ENCODE results near the gene C16orf92. TPM values are rescaled to one million over a fixed set of nuclear protein-coding genes. Genes with fewer than 3 reads are reported as not detected.

C16orf92 gene
- polyA plus RNA-seq, 1 donor from 2014 or later: not detected

- H3F3A ChIP-seq (ENCODE audit: insufficient read depth, low read length, poor library complexity, severe bottlenecking): no peaks in the 10 kb centered on the region
- H3K9me2 ChIP-seq (ENCODE audit: insufficient read depth, low read length): no peaks in the 10 kb centered on the region
- peaks cover 11% of the 10 kb centered on the region for H3K79me2 ChIP-seq (replicated peaks; ENCODE audit: insufficient read depth, low read length)
- no peak overlapping the region for H3K9ac ChIP-seq (ENCODE audit: low read length)
- H3K36me3 ChIP-seq (ENCODE audit: insufficient read depth, low read length): no peaks in the 10 kb centered on the region
- no peak overlapping the region for H3K4me3 ChIP-seq (ENCODE audit: low read length)
- no peak overlapping the region for H2AFZ ChIP-seq (ENCODE audit: low read depth, low read length)
- no peak overlapping the region for H3K27ac ChIP-seq (ENCODE audit: low read length)
- no peaks in the 10 kb centered on the region for H3K27me3 ChIP-seq (ENCODE audit: insufficient read depth, low read depth, low read length)
- H3K9me3 ChIP-seq (ENCODE audit: low read length): no peaks in the 10 kb centered on the region
- TF ChIP-seq MXI1 (conservative IDR thresholded peaks at IDR 0.05; ENCODE audit: poor library complexity, severe bottlenecking) (no peak), TAF1 (IDR thresholded peaks at IDR 0.05; ENCODE audit: low read depth) (no peak), REST (IDR thresholded peaks at IDR 0.05; ENCODE audit: borderline replicate concordance) (no peak), SMC3 (conservative IDR thresholded peaks at IDR 0.05; ENCODE audit: poor library complexity) (no peak), POLR2AphosphoS5 (IDR thresholded peaks at IDR 0.05) (no peak), RAD21 (conservative IDR thresholded peaks at IDR 0.05) (no peak)
- no peak overlapping the region for H3K4me2 ChIP-seq (ENCODE audit: low read length)
- no peaks in the 10 kb centered on the region for H4K20me1 ChIP-seq (ENCODE audit: insufficient read depth)
Measured at GRCh38 chr16:30068333-30068732, 45.3 kb downstream of the C16orf92 start.

- Histone ChIP-seq H3K79me2 (replicated peaks; ENCODE audit: insufficient read depth, low read length) (peaks cover 11% of the 10 kb centered on the region), H3K4me2 (ENCODE audit: low read length) (no peak overlapping the region), H3K9ac (ENCODE audit: low read length) (no peak overlapping the region), H2AFZ (ENCODE audit: low read depth, low read length) (no peak overlapping the region), H3F3A (ENCODE audit: insufficient read depth, low read length, poor library complexity, severe bottlenecking) (no peaks in the 10 kb centered on the region), H3K36me3 (ENCODE audit: insufficient read depth, low read length) (no peaks in the 10 kb centered on the region), H3K27ac (ENCODE audit: low read length) (no peak overlapping the region), H3K9me3 (ENCODE audit: low read length) (no peaks in the 10 kb centered on the region), H3K27me3 (ENCODE audit: insufficient read depth, low read depth, low read length) (no peaks in the 10 kb centered on the region), H4K20me1 (ENCODE audit: insufficient read depth) (no peaks in the 10 kb centered on the region), H3K4me3 (ENCODE audit: low read length) (no peak overlapping the region), H3K9me2 (ENCODE audit: insufficient read depth, low read length) (no peaks in the 10 kb centered on the region)
- TF ChIP-seq EP300 (conservative IDR thresholded peaks at IDR 0.05; ENCODE audit: poor library complexity, severe bottlenecking) (no peak), REST (IDR thresholded peaks at IDR 0.05; ENCODE audit: borderline replicate concordance) (no peak), CTCF (IDR thresholded peaks at IDR 0.05; ENCODE audit: poor library complexity, severe bottlenecking) (peak; percentile 66), SMC3 (conservative IDR thresholded peaks at IDR 0.05; ENCODE audit: poor library complexity) (peak; percentile 46), RAD21 (conservative IDR thresholded peaks at IDR 0.05) (peak; percentile 63), EZH2 (IDR thresholded peaks at IDR 0.05; ENCODE audit: borderline replicate concordance, insufficient read depth, low read length, poor library complexity, severe bottlenecking) (no peak)
Measured at GRCh38 chr16:30068750-30069610, 46.0 kb downstream of the C16orf92 start.
